Mesenteric fat pad (tissue), 1 donor: Measurements from ENCODE around the gene TAL1. TPM values are rescaled to one million over a fixed set of nuclear protein-coding genes. Genes with fewer than 3 reads are reported as not detected.

ENCODE experiments used
- DNase-seq: peaks from one replicate; pipeline ENCODE4 v3.0.0-alpha.2; 2020; ENCODE audit warnings: low spot score
- total RNA-seq: library from RNA; stranded (reverse); fragmentation: NEBNext Ultra II Directional; extraction: Animal tissue kit (Norgen Biotek cat#: 25700); gene quantifications from one replicate; pipeline ENCODE4 v1.2.1, GENCODE V29; 2021
- donor health status: DM: yes; HTN: yes; CAD: no.

TAL1 gene
- total RNA-seq, 1 donor from 2014 or later: 11.0 TPM

GRCh38 chr1:47189844-47190508 is 42.0 kb downstream of the TAL1 start, which contains the start of gene PDZK1IP1:
PDZK1IP1 (minus strand) TSS chr1:47190036; CDS start chr1:47189932, 104 bp downstream.
- DNase-seq: peak; percentile 94

- DNase-seq: peak; percentile 64
Observed at GRCh38 chr1:47188791-47189785, 42.9 kb downstream of the TAL1 start.

- no peak for DNase-seq
Observed at GRCh38 chr1:47187926-47188250, 44.1 kb downstream of the TAL1 start.

GRCh38 chr1:47187231-47187925 is 44.6 kb downstream of the TAL1 start:
- peak; percentile 86 for DNase-seq

- DNase-seq: peak; percentile 77
Observed at GRCh38 chr1:47186267-47187185, 45.5 kb downstream of the TAL1 start.

- peak; percentile 79 for DNase-seq
Observed at GRCh38 chr1:47184822-47185677, 47.0 kb downstream of the TAL1 start.

GRCh38 chr1:47184090-47184821 is 47.8 kb downstream of the TAL1 start:
- DNase-seq: no peak

- DNase-seq: peak; percentile 53
Observed at GRCh38 chr1:47183308-47184089, 48.5 kb downstream of the TAL1 start.

GRCh38 chr1:47182676-47183235 is 49.3 kb downstream of the TAL1 start:
- DNase-seq: no peak

GRCh38 chr1:47181955-47182675 is 49.9 kb downstream of the TAL1 start:
- DNase-seq: peak; percentile 64

GRCh38 chr1:47181095-47181954 is 50.7 kb downstream of the TAL1 start:
- peak; percentile 87 for DNase-seq

- no peak for DNase-seq
Observed at GRCh38 chr1:47180603-47181094, 51.4 kb downstream of the TAL1 start.

GRCh38 chr1:47179988-47180563 is 51.9 kb downstream of the TAL1 start:
- DNase-seq: peak; percentile 43

GRCh38 chr1:47179017-47179987 is 52.7 kb downstream of the TAL1 start:
- DNase-seq: peak; percentile 94
